GM18868 (cell line): ENCODE data around the gene TFCP2L1.
"Not testable (repeated sequence)": the region's sequence is repeated elsewhere in the genome, so short reads cannot be mapped to it uniquely, and the experiment has no call there.

Experiments used
- ATAC-seq: cut with Tn5 transposase; IDR thresholded peaks from one replicate; pipeline ENCODE4 v1.9.1; 2021; ENCODE audit warnings: mild to moderate bottlenecking, moderate library complexity; ENCODE audit not compliant: unreplicated experiment

Gene TFCP2L1

GRCh38 chr2:121284463-121285449 is at the start of gene TFCP2L1:
TSS of gene TFCP2L1 (minus strand) at chr2:121285202. CDS start at chr2:121285109, 93 bp downstream.
- ATAC-seq, result no peak

- ATAC-seq, result peak; percentile 97
These were observed 49.0 kb upstream of the TFCP2L1 start for GRCh38 chr2:121333834-121334558.

- ATAC-seq, result no peak
These were observed 48.2 kb upstream of the TFCP2L1 start for GRCh38 chr2:121333231-121333630.

GRCh38 chr2:121331324-121331723 is 46.3 kb upstream of the TFCP2L1 start:
- ATAC-seq, result not testable (repeated sequence)

DNA sequence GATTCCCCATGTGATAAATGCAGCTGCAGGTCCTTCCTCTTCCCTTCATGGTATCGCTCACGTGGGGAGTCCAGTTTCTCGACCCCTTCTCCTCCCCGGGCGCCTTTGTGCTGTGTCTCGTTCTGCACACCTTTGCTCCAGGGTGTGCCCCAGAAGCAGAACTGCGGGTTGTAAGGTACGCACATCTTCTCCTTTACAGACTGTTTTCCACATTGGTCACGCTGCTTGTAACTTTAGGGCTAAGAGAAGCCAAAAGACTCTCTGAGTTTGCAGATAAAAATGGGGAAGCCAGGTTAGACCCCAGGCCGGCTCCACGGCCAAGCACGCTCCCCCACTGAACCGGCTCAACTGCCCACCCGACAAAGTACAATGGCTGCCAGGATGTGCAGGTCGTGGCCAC is 45.9 kb upstream of the TFCP2L1 start:
- no peak for ATAC-seq

GRCh38 chr2:121329786-121330185 is 44.8 kb upstream of the TFCP2L1 start:
- ATAC-seq, result no peak

- ATAC-seq, result no peak
These were observed 41.6 kb upstream of the TFCP2L1 start for GRCh38 chr2:121326628-121327027.

DNA sequence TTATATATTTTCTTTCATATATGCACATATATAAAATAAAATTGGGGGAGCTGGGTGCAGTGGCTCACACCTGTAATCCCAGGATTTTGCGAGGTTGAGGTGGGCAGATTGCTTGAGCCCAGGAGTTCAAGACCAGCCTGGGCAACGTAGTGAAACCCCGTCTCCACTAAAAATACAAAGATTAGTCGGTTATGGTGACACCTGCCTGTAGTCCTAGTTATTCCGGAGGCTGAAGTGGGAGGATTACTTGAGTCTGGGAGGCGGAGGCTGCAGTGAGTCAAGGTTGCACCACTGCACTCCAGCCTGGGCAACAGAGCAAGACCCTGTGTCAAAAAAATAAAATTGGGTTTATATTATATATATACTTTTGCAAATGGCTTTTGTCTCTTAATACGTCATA is 39.6 kb upstream of the TFCP2L1 start:
- ATAC-seq, result no peak

DNA sequence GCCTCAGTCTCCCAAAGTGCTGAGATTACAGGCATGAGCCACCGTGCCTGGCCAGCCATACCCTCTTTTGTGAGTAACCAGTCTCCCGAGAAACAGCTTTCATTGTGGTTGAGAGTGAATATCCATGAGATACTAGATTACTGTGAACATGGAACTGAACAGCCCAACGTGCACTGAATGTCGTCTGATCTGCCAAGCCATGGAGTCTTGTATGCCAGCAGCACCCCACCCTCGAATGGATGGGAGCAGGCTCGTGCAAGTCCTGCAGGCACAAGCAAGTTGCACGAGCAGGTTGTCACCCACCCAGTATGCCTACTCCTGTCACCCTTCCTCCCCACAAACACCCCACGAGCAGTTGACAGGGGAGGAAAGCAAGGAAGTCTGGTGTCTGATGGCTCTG is 36.5 kb upstream of the TFCP2L1 start:
- ATAC-seq, result no peak

DNA sequence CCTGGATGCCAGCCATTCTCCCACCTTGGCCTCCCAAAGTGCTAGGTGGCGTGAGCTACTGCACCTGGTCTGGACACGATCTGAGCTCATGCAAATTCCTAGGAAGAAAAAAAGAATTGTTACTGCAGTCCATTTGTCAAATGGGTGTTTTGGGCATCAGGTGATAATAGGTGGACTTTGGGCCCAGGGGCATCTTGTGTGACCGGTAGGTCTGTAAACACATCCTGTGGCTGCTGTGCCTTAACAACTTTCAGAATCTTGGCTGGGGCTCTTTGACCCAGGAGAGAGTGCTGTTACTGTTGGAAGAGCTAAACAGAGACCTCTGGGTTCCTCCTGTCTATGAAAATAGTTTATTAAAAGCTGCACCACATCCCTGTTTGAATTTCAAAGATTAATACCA is 34.9 kb upstream of the TFCP2L1 start:
- no peak for ATAC-seq

DNA sequence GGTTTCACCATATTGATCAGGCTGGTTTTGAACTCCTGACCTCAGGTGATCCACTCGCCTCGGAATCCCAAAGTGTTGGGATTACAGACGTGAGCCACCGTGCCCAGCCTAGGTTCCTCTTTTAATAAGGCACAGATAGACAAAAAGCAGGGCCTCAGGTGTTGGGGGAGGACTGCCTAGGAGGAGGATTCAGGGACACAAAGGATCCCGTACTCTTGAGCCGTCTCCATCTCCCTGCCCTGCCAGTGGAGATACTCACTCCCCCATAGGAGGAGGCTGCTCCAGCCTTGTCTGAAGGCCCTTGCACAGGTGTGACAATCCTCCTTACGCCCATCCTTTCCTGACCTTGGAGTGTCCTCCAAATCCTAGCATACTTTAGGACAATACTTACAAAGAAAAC is 32.0 kb upstream of the TFCP2L1 start:
- no peak for ATAC-seq

DNA sequence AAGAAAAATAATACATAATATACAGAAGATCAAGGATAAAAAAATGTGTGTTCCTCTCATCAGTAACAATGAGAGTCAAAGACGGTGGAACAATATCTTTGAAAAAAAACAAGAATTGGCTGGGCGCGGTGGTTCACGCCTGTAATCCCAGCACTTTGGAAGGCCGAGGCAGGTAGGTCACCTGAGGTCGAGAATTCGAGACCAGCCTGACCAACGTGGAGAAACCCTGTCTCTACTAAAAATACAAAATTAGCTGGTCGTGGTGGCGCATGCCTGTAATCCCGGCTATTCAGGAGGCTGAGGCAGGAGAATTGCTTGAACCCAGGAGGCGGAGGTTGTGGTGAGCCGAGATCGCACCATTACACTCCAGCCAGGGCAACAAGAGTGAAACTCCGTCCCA is 28.7 kb upstream of the TFCP2L1 start:
- ATAC-seq, result not testable (repeated sequence)

GRCh38 chr2:121309801-121310200 is 24.8 kb upstream of the TFCP2L1 start:
- ATAC-seq, result peak; percentile 90

- ATAC-seq, result no peak
These were observed 24.3 kb upstream of the TFCP2L1 start for GRCh38 chr2:121309323-121309722.

DNA sequence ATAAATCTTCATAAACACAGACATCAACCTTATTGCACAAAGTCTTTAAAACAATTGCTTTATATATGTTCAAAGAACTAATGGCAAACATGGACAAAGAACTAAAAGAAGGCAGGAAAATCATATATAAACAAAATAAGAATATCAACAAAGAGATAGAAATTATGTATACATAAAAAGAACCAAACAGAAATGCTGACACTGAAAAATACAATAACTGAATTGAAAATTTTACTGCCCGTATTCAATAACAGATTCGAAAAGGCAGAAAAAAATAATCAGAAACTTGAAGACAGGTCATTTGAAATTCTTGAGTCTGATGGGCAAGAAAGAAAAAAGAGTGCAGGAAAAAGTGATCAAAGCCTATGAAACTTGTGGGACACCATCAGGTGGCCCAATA is 22.0 kb upstream of the TFCP2L1 start:
- no peak for ATAC-seq

DNA sequence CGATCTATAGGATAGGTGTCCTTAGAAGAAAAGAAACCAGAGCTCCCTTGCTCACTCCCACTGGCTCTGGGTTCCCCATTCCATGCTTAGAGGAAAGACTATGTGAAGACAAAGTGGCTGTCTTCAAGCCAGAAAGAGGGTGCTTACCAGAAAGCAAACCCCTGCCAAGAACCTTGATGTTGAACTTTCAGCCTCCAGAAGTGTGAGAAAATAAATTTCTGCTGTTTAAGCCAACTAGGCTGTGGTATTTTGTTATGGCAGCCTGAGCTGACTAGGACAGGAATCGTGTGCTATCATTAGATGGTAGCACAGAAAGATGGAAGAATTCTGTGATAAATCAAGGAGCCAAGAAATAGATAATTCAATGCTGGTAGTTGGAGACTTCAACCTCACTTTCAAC is 19.9 kb upstream of the TFCP2L1 start:
- ATAC-seq, result no peak

DNA sequence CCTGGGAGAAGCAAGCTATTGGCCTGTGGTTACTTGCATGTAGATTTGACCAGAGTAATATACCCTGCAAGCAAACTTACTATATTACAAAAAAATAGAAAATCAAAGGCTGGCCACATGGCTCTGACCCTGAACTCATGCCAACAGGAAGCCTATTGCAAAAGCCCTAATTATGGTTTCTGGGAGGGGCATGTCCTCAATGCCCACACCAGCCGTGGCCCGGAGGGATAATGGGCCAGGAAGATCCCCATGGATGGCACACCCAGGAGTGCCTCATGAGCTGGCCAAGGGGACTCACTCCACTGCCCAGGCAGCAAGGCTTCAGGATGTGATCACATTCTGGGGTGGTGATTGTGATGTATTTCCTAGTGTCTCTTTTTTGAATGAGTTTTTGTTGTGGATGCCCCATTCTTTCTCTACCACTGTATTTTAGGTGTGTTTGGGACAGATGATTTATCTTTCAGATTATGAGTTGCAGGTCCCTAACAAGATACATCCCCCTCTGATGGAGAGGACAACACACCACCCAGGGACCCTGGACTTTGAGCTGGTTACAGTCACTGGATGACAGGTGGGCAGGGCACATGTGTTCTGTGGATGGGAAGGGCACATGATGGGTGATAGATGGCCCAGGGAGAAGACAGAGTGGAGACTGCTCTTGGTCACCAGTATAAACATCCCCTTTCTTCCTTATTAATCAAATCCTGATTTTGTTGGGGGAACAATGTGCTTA is 18.7 kb upstream of the TFCP2L1 start:
- no peak for ATAC-seq

DNA sequence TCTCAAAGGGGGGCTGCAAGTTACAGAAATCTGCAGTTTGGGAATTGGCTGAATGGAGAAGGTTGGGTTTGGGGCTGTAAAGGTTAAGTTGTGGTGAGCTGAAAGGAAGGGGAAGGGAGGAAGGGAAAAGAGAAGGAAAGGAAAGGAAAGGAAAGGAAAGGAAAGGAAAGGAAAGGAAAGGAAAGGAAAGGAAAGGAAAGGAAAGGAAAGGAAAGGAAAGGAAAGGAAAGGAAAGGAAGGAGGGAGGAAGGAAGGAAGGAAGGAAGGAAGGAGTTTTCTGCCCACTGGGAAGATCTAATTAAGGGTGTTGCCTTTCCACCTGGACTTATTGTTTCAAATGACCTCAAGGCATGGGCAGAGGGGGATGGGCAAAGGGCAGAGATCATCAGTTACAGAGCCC is 16.2 kb upstream of the TFCP2L1 start:
- ATAC-seq, result not testable (repeated sequence)

GRCh38 chr2:121298476-121298875 is 13.5 kb upstream of the TFCP2L1 start:
- no peak for ATAC-seq

- not testable (repeated sequence) for ATAC-seq
These were observed 12.9 kb upstream of the TFCP2L1 start for GRCh38 chr2:121297866-121298265.

- ATAC-seq, result peak; percentile 67
These were observed 12.3 kb upstream of the TFCP2L1 start for GRCh38 chr2:121297217-121297830.
